GM21786 (cell line): ENCODE data around the gene HYAL2.
A peak's percentile ranks its signal among the peaks of the same experiment; 100 is the strongest.

Experiments
- ATAC-seq: cut with Tn5 transposase; IDR thresholded peaks from one replicate; pipeline ENCODE4 v1.9.1; 2021; ENCODE audit not compliant: unreplicated experiment

The HYAL2 gene

GRCh38 chr3:50350527-50351322 is 28.2 kb upstream of the HYAL2 start, which contains the start of the genes CYB561D2 and NPRL2:
CYB561D2 (plus strand) TSS chr3:50350862; CDS start chr3:50351434, 572 bp downstream.
NPRL2 (minus strand) TSS chr3:50350775; CDS start chr3:50350652, 123 bp downstream.
- ATAC-seq = peak; percentile 85

DNA sequence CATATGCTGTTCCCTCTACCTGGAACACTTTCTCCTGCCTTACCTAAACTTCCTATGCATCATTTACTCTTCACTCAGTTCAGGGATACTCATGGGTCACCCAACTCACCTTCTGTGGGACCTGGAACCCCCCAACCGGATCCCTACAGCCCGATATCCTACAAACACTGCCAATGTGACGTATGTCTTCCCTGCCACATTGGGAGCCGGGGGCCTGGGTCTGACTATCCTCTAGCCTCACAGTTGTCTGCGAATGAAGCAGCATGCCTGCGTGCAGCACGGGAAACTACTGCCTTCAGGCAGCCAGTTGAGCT is 27.6 kb upstream of the HYAL2 start:
- no peak for ATAC-seq

GRCh38 chr3:50347187-50347813 is 24.8 kb upstream of the HYAL2 start:
- no peak for ATAC-seq

- no peak for ATAC-seq
These were observed 23.2 kb upstream of the HYAL2 start, which contains the start of gene ZMYND10 for GRCh38 chr3:50345586-50346234. ZMYND10 (minus strand) TSS chr3:50345732; CDS start chr3:50345579, 153 bp downstream.

GRCh38 chr3:50345008-50345407 is 22.5 kb upstream of the HYAL2 start:
- no peak for ATAC-seq

DNA sequence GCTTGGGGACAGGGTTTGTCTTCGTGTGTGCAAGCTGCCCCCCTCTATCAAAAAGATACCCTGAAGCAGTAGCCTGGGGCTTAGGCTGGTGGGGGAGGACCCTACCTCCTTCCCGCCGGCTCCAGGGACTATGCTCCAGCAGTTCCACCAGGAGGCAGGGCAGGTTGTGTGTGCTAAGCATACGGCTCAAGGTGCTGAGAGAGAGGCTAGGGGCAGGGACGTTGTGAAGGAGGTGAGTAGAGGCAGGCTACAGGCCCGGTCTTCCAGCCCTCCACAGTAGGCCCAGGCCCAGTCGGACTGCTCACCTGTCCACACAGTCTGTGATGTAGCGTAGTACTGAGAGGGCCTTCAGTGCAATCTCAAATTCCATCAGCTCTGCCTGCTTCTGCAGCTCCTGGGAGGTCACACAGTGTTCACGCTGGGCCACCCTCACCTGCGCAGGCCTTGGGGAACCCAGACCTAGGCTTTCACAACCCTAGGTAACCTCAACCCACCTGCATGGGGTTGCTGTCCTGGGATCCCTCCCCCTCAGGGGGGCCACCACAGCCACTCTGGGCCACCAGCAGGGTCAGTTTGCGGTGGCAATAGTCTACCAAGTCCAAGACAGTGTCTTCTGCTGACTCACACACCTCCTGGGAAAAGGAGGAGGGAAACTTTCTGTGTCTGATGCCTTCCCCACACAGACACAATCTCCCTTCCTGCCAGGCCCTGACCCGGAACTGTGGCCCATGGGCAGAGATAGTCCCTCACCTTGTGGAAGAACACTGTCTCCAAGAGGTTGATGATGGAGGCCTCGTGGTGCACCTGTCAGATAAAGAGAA is 20.5 kb upstream of the HYAL2 start:
- ATAC-seq = no peak

DNA sequence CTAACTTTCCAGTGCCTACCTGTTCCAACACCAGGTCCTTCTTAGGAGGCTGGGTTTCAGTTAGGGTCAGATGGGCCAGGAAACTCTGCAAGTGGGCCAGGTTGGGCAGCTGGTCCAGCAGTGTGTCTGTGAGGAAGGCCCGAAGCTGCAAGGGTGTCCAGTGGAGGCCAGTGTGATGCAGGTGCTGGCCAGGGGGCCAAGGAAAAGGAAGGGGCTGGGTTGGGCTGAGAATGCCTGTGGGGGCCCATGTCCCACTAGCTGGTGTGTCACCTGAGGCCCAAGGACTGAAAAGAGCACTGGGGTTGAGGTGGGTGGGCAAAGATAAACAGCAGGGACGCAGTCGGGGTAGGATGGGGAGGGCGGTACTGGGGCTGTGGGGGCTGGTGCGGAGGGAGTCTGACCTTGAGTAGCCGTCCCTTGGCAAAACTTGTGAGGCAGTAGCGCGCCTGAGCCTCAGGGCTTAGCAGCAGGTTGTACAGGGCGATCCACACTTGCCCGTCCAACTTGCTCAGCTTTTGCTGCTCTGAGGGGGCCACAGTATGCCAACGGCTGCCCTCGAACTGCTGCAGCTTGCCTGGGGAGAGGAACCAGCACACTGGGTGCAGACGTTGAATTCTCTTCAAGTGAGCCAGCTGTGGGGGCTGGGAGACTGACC is 19.6 kb upstream of the HYAL2 start:
- ATAC-seq = no peak

- no peak for ATAC-seq
These were observed 19.0 kb upstream of the HYAL2 start for GRCh38 chr3:50341537-50341936.

DNA sequence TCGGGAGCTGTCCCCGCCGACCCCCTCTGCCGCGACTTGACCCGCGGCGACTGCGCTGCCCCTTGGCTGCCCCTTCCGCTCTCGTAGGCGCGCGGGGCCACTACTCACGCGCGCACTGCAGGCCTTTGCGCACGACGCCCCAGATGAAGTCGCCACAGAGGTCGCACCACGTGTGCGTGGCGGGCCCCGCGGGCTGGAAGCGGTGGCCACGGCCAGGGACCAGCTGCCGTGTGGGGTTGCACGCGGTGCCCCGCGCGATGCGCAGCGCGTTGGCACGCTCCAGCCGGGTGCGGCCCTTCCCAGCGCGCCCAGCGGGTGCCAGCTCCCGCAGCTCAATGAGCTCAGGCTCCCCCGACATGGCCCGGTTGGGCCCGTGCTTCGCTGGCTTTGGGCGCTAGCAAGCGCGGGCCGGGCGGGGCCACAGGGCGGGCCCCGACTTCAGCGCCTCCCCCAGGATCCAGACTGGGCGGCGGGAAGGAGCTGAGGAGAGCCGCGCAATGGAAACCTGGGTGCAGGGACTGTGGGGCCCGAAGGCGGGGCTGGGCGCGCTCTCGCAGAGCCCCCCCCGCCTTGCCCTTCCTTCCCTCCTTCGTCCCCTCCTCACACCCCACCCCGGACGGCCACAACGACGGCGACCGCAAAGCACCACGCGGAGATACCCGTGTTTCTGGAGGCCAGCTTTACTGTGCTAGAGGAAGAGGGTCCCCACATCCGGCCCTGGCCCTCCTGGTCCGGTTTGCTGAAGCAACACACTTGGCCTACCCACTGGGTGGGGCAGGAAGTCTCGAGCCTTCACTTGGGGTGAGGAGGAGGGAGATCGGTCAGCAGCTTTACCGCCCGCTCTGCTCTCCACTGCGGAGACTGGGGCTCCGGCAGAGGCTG is 18.1 kb upstream of the HYAL2 start, which contains the start of gene RASSF1:
RASSF1 (minus strand) TSS at position 389 of the 882 bp plus-strand sequence; CDS start at position 358, 31 bp downstream.
- ATAC-seq = no peak

GRCh38 chr3:50340147-50340447 is 17.6 kb upstream of the HYAL2 start:
- no peak for ATAC-seq

GRCh38 chr3:50339485-50340146 is 17.1 kb upstream of the HYAL2 start:
- ATAC-seq = no peak

GRCh38 chr3:50338965-50339364 is 16.4 kb upstream of the HYAL2 start:
- no peak for ATAC-seq

DNA sequence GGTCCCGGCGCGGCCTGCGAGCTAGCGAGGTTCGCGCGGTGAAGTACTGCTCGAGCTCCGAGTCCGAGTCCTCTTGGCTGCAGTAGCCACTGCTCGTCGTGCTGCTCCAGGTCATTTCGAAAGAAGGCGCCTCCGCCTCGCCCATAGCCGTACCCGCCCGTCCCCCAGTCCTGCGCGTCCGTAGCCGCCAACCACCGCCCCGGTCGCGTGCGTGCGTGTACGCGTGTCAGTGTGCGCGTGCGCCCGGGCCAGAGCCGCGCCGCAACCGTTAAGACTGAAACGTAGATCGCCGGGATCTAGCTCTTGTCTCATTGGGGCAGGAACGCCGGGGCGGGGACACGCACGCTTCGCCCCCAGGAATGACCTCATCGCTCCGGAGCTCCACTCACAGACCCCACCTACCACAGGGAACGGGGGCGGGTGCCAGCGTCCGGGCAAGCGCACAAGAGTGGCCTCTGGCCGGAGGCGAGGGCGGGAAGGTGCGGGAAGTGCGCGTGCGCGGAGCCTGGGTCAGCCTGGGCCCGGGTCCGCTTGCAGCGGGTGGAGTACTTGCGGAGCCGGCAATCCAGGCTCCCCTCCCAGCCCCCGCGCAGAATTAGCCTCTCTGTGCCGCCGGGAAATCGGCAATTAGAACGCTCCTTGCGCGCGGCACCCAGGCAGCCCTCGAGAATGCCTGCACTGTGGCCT is 14.8 kb upstream of the HYAL2 start:
- ATAC-seq = peak; percentile 74

DNA sequence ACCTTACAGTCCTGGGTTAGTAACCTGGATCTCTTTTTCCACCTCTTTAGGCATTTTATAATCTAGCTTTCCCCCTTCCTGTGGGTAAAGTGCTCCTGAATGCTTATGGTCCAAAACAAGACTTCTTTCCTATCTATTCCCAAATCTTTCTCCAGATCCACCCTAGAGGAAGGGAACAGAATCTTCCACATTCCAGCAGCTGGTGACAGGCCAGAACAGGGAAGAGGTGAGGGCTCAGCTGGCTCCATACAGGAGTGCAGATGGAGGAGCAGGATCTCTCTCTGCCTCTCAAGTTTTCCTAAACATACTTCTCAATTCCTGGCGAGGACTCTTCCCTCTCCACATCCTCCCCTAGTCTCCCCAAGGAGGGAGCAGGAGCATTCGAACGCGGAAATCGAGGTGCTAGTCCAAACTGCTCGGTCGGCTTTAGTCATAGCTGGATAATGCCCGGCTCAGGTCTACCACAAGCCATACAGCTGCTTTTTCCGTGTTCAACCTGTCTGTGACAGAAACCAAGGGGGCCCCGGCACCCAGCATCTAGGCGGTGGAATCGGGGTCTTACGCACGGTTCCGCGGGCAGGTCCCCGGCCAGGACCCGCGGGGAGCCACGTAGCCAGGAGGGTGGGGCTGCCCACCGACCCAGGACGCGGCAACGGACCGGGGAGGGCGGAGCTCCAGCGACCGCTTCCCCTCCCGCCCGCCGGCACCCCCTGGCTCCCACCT is 14.1 kb upstream of the HYAL2 start:
- peak; percentile 16 for ATAC-seq

DNA sequence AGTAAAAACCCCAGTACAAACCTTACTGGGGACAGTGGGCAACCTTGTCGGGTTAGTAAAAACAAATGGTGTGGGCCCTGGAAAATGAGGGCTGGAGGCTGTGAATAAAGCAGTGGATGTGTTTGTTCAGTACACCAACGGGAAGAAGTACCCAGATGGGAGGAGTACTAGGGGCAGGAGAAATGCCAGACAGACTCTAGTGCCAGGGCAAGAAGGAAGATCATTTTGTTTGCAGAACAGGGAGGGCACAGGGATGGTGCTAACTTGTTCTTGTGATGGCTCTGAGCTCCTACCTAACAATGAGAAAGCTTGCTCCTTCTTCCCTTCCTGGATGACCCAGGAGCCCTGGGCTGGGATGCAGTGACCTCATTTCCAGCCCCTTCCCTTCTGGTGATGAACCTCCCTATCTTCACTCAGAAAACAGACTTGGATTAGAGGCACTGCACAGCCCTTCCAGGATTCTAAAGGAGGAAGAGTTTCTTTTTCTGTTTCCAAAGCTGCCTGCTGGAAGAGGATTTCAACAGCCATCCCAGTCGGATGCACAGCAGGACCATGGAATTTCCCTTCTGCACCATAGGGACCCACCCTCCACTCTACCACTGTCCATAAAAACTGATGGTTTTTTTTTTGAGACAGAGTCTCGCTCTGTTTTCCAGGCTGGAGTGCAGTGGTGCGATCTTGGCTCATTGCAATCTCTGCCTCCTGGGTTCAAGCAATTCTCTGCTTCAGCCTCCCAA is 12.0 kb upstream of the HYAL2 start:
- ATAC-seq = no peak

DNA sequence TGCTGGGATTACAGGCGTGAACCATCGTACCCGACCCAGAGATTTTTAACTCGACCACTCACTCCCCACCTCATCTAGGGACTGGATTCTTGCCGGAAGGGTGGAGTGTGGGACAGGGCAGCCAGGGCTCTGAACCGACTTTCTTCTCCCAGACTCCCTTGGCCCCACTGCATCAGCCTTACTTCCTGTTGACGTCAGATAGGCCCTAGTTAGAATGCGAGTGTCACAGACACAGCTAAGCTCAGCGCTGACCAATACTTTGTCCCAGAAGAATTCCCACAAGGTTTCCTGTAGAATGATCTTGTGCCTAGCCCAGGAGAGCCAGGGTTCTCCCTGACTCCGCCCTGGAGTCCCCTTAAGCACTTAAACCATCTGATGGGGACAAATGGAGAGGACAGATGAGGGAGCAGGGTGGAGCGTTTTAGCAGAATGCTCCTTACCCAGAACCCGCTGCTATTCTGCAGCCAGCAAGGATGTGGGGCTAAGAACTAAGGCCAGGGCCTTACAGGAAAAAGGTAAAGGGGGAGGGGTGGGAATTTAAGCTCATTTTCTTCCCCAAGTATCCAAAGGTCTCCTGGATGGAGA is 11.3 kb upstream of the HYAL2 start:
- no peak for ATAC-seq

DNA sequence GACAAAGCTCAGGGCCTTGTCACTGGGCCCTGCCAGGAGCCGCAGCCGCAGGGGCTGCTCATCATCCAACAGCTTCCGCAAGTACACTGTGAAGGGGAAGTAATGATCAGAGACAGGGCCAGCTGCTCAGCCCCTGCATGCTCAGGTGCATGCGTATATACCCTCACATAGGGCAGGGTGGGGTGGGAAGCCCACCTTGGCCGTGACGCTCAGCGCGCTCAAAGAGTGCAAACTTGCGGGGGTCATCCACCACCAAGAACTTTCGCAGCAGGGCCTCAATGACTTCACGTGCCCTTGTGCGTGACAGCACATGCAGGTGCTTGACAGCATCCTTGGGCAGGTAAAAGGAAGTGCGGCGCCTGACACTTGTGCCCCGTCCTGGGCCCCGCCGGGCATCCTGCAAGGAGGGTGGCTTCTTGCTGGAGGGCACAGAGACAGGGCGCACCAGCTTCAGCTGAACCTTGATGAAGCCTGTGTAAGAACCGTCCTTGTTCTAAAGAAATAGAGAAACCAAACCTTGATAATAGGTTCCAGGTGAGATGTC is 8.9 kb upstream of the HYAL2 start:
- ATAC-seq = no peak
